Measurements from ENCODE around the gene PRSS56.

DNA sequence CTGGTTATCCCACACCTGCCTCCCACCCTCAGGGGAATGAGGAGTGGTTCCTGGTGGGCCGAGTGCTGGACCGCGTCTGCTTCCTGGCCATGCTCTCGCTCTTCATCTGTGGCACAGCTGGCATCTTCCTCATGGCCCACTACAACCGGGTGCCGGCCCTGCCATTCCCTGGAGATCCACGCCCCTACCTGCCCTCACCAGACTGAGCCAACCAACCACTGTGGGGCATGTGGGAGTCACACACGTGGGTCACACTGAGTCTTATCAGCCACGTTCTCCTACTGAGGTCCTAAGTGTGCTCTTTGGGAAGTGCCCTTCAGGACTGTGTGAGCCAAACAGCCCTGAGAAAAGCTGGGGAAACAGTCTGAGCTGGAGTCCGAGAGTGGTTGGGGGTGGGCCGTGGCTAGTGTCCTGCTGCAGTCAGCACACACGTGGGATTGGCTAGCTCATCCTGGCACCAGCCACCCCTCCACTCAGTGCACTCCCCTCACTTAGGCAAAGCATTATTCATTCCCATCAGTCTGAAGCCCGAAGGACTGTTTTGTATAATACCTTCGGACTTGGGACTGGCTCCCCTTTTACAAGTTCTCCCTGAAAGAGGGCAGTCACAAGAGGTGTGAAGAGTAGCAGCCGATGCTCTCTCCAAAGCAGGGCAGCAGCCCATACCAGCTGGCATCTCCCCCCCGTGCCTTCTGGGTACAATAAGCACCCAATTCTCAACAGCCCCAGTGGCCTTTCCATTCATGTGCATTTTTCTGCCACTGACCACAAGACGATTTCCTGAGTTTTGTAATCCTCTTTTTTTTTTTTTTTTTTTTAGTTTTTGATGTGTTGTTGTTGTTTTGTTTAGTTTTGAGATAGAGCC is 25.6 kb downstream of the PRSS56 start:
- TF ChIP-seq, protein P1, sequence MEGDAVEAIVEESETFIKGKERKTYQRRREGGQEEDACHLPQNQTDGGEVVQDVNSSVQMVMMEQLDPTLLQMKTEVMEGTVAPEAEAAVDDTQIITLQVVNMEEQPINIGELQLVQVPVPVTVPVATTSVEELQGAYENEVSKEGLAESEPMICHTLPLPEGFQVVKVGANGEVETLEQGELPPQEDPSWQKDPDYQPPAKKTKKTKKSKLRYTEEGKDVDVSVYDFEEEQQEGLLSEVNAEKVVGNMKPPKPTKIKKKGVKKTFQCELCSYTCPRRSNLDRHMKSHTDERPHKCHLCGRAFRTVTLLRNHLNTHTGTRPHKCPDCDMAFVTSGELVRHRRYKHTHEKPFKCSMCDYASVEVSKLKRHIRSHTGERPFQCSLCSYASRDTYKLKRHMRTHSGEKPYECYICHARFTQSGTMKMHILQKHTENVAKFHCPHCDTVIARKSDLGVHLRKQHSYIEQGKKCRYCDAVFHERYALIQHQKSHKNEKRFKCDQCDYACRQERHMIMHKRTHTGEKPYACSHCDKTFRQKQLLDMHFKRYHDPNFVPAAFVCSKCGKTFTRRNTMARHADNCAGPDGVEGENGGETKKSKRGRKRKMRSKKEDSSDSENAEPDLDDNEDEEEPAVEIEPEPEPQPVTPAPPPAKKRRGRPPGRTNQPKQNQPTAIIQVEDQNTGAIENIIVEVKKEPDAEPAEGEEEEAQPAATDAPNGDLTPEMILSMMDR (IDR thresholded peaks at IDR 0.05) = no peak
- no peak for TF ChIP-seq POLR2A (IDR thresholded peaks at IDR 0.05)

Data from heart left ventricle (tissue), 13 donors.